Mesenteric fat pad (tissue), 1 donor: Measurements from ENCODE around the gene SLC39A9. TPM values are rescaled to one million over a fixed set of nuclear protein-coding genes. Genes with fewer than 3 reads are reported as not detected.

Source experiments
- DNase-seq: peaks from one replicate; pipeline ENCODE4 v3.0.0-alpha.2; 2020; ENCODE audit warnings: low spot score
- long read RNA-seq: library from polyadenylated mRNA; unstranded; transcript quantifications from one replicate; pipeline ENCODE4 v2.0.0, GENCODE V29; 2020
- total RNA-seq: library from RNA; stranded (reverse); fragmentation: NEBNext Ultra II Directional; extraction: Animal tissue kit (Norgen Biotek cat#: 25700); gene quantifications from one replicate; pipeline ENCODE4 v1.2.1, GENCODE V29; 2021
- donor health status: DM: yes; HTN: yes; CAD: no.

SLC39A9 gene
- total RNA-seq: 55.0 TPM
- long read RNA-seq, transcript SLC39A9-202 (7 exons, 3,560 nt): major isoform, 6 of 25 reads
- long read RNA-seq, partial matches to known transcripts: 1 of 25 reads
- long read RNA-seq, other reads (novel, unspliced or antisense): 16 of 25 reads

GRCh38 chr14:69398053-69398817 lies at the start of gene SLC39A9, which contains the start of gene ERH:
Gene SLC39A9 (plus strand): TSS chr14:69398692. CDS start chr14:69399370, 678 bp downstream.
Gene ERH (minus strand): TSS chr14:69398299. CDS start chr14:69398233, 66 bp downstream.
- DNase-seq: peak; percentile 98

- no peak for DNase-seq
These were observed 49.3 kb upstream of the SLC39A9 start for GRCh38 chr14:69349091-69349777.

- no peak for DNase-seq
These were observed 47.6 kb upstream of the SLC39A9 start for GRCh38 chr14:69350892-69351291.

GRCh38 chr14:69351385-69351784 lies 47.1 kb upstream of the SLC39A9 start:
- DNase-seq: no peak

- DNase-seq: no peak
These were observed 46.6 kb upstream of the SLC39A9 start for GRCh38 chr14:69351911-69352310.

GRCh38 chr14:69353168-69353567 lies 45.3 kb upstream of the SLC39A9 start:
- no peak for DNase-seq

- DNase-seq: no peak
These were observed 43.9 kb upstream of the SLC39A9 start for GRCh38 chr14:69354383-69355153.

- DNase-seq: no peak
These were observed 43.3 kb upstream of the SLC39A9 start for GRCh38 chr14:69355154-69355597.

- DNase-seq: no peak
These were observed 42.7 kb upstream of the SLC39A9 start for GRCh38 chr14:69355607-69356281.

GRCh38 chr14:69356903-69357543 lies 41.5 kb upstream of the SLC39A9 start:
- DNase-seq: no peak

- no peak for DNase-seq
These were observed 40.8 kb upstream of the SLC39A9 start for GRCh38 chr14:69357544-69358200.

- no peak for DNase-seq
These were observed 40.1 kb upstream of the SLC39A9 start for GRCh38 chr14:69358233-69358963.

- DNase-seq: no peak
These were observed 39.5 kb upstream of the SLC39A9 start for GRCh38 chr14:69358966-69359365.

- no peak for DNase-seq
These were observed 37.9 kb upstream of the SLC39A9 start for GRCh38 chr14:69360438-69361108.

- DNase-seq: no peak
These were observed 35.4 kb upstream of the SLC39A9 start for GRCh38 chr14:69363055-69363454.

- DNase-seq: no peak
These were observed 34.5 kb upstream of the SLC39A9 start for GRCh38 chr14:69363964-69364363.

GRCh38 chr14:69364378-69364777 lies 34.1 kb upstream of the SLC39A9 start:
- no peak for DNase-seq

- no peak for DNase-seq
These were observed 32.4 kb upstream of the SLC39A9 start for GRCh38 chr14:69366069-69366468.

- no peak for DNase-seq
These were observed 31.7 kb upstream of the SLC39A9 start for GRCh38 chr14:69366761-69367160.
